Activated CD4-positive, alpha-beta T cell treated with anti-CD3 and anti-CD28 coated beads, Interleukin-2, amount 50 U/mL, for 4 hours (primary cell): ENCODE data around the gene TMEM43.

Experiments
- DNase-seq, 2 experiments: peaks; one replicate each; pipeline ENCODE4 v3.0.0-alpha.2; 2020

The TMEM43 gene

GRCh38 chr3:14181253-14181652, 56.4 kb downstream of the TMEM43 start:
- DNase-seq = no peak

DNA sequence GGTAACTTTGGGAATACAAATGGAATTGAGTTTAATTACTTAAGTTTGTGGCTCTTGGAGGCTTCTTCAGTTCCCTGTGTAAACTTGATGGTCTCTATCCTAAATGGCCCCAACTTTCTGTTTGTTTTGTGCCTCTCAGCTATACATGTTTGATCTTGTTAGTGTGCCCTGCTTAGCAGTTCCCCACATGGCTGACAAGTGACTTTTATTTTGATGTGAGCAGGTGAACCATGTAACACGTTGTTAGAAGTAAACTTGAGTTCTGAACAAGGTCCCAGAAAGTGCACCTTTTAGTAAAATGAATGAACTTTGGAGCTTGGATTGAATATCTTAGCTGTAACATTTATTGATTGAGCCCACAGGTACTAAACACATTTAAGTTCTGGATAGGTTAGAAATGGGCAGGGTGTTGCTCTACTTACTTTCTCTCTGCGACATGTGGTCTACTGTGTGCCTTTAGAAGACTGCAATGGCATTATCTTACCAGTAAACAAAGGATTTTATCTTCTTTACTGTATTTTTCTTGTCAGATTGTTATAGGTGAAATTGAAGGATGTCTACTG, 58.2 kb downstream of the TMEM43 start:
- DNase-seq = no peak

GRCh38 chr3:14186854-14187458, 62.1 kb downstream of the TMEM43 start:
- no peak for DNase-seq

DNA sequence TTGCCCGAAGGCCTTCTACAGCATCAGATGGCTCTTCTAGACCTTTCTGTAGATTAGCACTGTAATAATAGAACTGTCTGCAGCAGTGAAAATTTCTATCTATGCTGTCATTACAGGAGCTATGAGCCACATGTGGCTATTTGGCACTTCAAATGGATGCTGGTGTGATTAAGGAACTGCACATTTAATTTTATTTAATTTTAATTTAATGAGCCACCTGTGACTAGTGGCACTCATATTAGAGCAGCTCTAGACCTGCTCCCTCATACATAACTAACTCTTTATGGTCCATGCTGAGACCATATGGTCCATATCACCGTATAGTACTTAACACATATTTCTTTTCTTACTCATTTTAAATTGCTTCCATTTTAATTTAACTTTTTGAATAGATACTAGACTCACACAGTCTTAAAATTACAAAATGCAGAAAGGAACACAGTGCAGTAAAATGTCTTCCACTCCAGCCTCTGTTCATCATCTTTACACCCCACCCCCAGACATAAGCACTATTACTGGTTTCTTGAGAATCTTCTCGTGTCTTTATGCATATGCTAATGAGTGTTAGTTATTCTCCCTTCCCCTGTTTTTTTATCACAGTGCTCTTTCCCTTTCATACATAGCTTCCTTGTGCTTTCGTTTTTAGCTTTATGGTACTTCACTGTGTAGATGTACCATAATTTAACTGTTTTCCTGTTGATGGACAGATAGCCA, 63.3 kb downstream of the TMEM43 start:
- no peak for DNase-seq
